ENCODE measurements around the gene GABRB1.
"Not testable (repeated sequence)": the region's sequence is repeated elsewhere in the genome, so short reads cannot be mapped to it uniquely, and the experiment has no call there.

GABRB1 gene

GRCh38 chr4:47215759-47216158 is 184.4 kb downstream of the GABRB1 start:
- no peak for DNase-seq

- DNase-seq = no peak
Measured at GRCh38 chr4:47217291-47217690, 185.9 kb downstream of the GABRB1 start.

- no peak for DNase-seq
Measured at GRCh38 chr4:47217884-47218283, 186.5 kb downstream of the GABRB1 start.

GRCh38 chr4:47218631-47219030 is 187.3 kb downstream of the GABRB1 start:
- DNase-seq = no peak

- no peak for DNase-seq
Measured at GRCh38 chr4:47219586-47219985, 188.2 kb downstream of the GABRB1 start.

GRCh38 chr4:47221721-47222120 is 190.4 kb downstream of the GABRB1 start:
- DNase-seq = no peak

GRCh38 chr4:47222276-47222675 is 190.9 kb downstream of the GABRB1 start:
- no peak for DNase-seq

- DNase-seq = no peak
Measured at GRCh38 chr4:47224361-47224760, 193.0 kb downstream of the GABRB1 start.

- no peak for DNase-seq
Measured at GRCh38 chr4:47235721-47236120, 204.4 kb downstream of the GABRB1 start.

GRCh38 chr4:47238667-47239066 is 207.3 kb downstream of the GABRB1 start:
- DNase-seq = no peak

GRCh38 chr4:47239649-47240048 is 208.3 kb downstream of the GABRB1 start:
- DNase-seq = no peak

- DNase-seq = no peak
Measured at GRCh38 chr4:47251348-47252135, 220.2 kb downstream of the GABRB1 start.

- DNase-seq = no peak
Measured at GRCh38 chr4:47263721-47264120, 232.4 kb downstream of the GABRB1 start.

- DNase-seq = no peak
Measured at GRCh38 chr4:47270201-47270888, 239.0 kb downstream of the GABRB1 start.

- DNase-seq = no peak
Measured at GRCh38 chr4:47271291-47271690, 239.9 kb downstream of the GABRB1 start.

GRCh38 chr4:47274901-47275300 is 243.5 kb downstream of the GABRB1 start:
- DNase-seq = no peak

GRCh38 chr4:47275595-47275994 is 244.2 kb downstream of the GABRB1 start:
- DNase-seq = no peak

GRCh38 chr4:47278631-47279030 is 247.3 kb downstream of the GABRB1 start:
- DNase-seq = no peak

- DNase-seq = no peak
Measured at GRCh38 chr4:47287735-47288134, 256.4 kb downstream of the GABRB1 start.

- no peak for DNase-seq
Measured at GRCh38 chr4:47289805-47290204, 258.4 kb downstream of the GABRB1 start.

GRCh38 chr4:47290873-47291272 is 259.5 kb downstream of the GABRB1 start:
- not testable (repeated sequence) for DNase-seq

- no peak for DNase-seq
Measured at GRCh38 chr4:47309165-47309564, 277.8 kb downstream of the GABRB1 start.

- no peak for DNase-seq
Measured at GRCh38 chr4:47312170-47312569, 280.8 kb downstream of the GABRB1 start.

- no peak for DNase-seq
Measured at GRCh38 chr4:47313384-47313783, 282.0 kb downstream of the GABRB1 start.

- no peak for DNase-seq
Measured at GRCh38 chr4:47315346-47315745, 284.0 kb downstream of the GABRB1 start.

Data from activated CD4-positive, alpha-beta T cell treated with anti-CD3 and anti-CD28 coated beads for 48 hours (primary cell).